Measurements from ENCODE around the gene TEX30.
"Not testable (repeated sequence)": the region's sequence is repeated elsewhere in the genome, so short reads cannot be mapped to it uniquely, and the experiment has no call there.

Gene TEX30

DNA sequence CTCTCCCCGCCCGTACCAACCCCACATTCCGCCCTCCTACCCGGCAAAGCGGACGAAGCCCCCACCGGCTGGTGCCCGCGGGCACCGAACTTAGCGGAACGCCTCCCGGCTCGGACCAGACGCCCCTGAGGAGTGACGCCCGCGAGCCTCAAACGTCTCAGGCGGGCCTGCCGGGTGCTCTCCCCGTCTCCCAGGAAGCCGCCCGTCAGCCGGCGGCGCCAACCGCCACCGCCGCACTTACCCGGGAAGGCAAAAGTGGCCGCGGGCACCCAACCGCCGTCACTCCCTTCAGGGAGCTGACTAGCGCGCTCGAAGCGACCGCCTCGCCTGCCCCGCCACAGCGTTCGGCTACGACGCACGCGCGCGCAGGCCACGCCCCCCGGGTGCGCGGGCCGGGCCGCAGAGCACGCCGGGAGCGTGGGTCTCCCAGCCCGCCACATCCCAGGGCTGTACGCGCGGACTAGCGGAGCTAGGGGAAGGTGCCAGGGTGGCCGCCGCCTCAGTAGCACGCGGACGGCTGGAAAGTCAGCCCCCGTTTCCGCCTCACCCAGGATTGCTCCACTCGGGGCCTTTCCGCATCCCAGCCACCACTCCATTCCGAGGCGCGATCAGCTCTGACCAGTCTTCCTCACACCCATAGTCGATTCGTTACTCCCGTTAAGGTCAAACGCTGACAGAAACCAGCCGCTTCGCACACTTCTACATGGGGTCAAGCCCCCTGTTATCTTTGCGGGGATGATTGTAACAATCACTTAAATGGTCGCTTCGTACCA, at the start of gene TEX30:
Gene TEX30, minus strand, starts transcription at position 346 of the 773 bp plus-strand sequence. CDS start 3,760 bp downstream, outside the sequence.
- DNase-seq (ENCODE audit: low read depth in 2 of 2) = peak; percentile 67 to 79

DNA sequence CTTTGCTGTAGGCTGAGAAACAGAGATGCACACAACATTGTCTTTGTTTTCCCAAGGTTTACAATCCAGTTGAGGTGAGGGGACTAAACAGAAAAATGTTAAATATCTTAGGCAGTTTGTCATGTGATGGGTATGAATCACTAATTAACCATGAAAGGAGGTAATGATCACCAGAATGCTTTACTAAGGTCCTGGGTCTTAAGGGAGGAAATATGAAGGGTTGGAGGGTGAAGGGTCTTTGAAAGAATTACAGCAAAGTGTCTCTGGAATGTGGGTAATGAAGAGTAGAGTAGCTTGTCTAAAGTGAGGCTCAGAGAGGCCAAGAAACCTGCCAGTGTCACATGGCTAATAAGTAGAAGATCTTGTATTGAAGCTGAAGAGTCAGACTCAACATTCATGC, 44.3 kb upstream of the TEX30 start:
- no peak for DNase-seq (ENCODE audit: low read depth in 2 of 2)

DNA sequence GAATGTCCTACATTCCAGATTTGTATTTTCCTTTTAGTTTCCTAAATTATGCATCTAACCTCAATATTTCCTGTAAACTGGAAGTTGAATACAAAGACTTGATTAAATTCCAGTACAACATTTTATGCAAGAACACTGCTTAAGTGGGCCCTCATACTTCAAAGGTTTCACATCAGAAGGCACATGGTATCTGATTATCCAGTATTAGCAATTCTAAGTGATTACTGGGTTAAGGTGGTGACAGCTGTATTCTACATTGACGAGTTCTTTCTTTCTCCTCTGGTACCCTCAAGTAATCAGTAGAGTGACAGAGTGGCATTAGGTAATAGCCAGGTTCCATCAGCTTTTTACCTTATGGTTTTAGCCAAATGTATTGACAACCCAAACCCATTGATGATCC, 43.7 kb upstream of the TEX30 start:
- DNase-seq (ENCODE audit: low read depth in 2 of 2) = no peak

DNA sequence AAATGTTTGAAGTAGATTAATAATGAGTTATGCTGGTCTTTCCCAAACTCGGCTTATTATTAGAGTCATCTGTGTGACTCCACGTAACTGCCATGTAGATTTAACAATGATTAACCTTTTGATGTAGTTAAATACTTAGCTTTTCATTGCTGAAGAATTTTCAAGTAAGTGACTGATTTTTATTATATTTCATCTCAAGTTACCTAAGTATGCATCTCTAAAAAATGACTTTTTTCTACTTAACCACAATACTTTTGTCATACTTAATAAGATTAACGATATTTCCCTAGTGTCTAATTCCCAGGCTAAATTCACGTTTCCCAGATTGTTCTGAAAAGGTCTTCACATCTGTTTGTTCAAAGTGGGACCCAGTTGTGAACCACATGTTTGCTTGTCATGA, 43.1 kb upstream of the TEX30 start:
- DNase-seq (ENCODE audit: low read depth in 2 of 2) = no peak

DNA sequence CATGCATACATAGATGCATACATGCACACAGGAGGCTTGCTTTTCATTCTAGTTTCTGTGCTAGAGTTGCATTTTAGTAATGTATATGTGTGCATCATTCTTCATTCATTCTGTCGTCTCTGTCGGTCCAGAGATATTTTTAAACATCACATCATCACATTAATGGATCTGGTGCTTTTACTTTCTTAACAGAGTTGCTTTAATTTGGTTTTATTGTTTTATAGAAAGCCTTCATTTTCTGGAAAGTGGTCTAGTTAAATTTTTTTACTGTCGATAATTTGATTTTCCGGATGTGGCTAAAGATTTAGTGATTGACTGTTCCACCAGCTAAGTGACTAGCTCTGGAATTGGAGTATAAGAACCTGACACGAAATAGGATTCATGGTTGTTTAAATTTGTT, 42.2 kb upstream of the TEX30 start:
- no peak for DNase-seq (ENCODE audit: low read depth in 2 of 2)

DNA sequence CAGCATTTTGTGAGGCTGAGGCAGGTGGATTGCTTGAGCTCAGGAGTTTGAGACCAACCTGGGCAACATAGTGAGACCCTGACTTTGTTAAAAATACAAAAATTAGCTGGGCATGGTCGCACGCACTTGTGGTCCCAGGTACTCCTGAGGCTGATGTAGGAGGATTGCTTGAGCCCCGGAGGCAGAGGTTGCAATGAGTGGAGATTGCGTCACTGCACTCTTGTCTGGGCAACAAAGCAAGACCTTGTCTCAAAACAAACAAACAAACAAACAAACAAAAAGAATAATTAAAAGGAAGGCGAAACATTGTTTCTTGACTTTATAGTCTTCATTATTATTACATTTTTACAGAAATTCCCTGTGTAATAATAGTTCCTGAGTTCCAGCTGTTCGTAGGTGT, 41.2 kb upstream of the TEX30 start:
- no peak for DNase-seq (ENCODE audit: low read depth in 2 of 2)

DNA sequence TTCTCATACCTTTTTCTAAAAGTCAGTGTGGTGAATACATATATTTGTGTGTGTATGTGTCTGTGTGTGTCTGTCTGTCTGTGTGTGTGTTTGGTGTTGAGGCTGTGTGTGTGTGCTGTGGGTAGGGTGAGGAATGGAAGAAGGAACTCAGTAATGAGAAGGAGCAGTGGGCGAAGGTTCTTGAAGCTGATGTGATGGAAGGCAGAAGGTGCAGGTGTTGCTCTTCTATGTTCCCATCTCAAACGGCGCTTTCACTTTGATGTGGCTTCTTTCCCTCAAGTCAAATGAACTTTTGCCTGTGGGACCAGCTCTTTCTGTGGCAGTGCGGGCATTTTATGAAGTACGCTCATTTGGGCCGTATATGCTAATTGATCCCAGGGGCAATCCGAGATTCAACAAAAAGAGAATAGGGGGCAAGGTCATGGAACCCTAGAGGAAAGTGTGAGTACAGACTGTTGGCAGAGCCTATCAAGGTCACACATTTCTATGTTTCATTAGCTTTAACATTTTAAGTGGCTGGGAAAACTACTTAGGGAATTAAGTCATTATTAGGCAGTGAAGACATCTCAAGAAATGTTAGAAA, 40.5 kb upstream of the TEX30 start:
- DNase-seq (ENCODE audit: low read depth in 2 of 2) = no peak

DNA sequence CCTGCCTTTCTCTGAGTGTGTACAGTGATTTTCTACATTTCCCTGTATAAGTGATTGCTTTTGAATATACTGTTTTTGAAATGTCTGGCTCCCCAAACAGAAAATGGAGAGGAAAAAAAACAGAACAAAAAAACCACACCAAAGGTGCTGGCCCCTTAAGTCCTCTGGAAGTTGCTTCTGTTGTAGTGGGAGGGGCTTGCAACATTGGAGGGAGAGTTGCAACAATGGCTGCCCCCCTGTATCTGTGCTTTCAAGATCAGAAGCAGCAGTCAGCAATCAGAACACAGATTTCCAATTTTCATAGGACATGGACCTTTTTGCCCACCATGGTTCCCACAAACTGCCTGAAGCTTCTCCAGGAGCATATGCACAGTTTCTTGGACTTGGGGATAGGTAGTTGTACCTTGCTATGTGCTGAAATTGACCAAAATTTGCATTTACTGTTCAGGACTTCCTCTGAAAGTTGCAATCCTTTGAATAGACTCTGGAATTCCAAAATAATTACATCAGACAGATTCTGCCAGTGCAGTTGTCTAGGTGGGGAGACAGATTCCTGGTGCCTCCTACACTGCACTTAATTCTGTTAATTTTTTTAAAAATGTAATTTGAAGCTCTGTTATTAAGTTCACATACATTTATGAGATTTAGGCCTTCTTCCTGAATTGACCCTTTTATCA, 39.2 kb upstream of the TEX30 start:
- DNase-seq (ENCODE audit: low read depth in 2 of 2) = no peak

DNA sequence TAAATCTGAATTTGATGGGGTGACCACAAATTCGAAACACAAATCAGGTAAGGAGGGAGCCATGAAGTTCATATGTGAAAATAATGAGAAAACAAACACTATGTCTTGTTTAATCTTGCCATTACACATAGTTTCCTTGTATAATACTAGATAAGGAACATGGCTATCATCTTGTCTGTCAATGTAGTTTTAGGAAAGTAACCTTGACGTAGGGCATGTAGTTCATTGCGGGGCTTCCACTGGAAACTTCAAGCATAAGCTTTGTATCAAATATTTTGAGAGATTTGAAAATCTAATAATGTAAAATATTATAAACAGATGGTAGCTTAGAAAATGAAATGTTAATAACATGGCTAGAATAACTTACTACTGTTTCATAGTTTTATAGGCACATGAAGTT, 34.1 kb upstream of the TEX30 start:
- DNase-seq (ENCODE audit: low read depth in 2 of 2) = no peak

DNA sequence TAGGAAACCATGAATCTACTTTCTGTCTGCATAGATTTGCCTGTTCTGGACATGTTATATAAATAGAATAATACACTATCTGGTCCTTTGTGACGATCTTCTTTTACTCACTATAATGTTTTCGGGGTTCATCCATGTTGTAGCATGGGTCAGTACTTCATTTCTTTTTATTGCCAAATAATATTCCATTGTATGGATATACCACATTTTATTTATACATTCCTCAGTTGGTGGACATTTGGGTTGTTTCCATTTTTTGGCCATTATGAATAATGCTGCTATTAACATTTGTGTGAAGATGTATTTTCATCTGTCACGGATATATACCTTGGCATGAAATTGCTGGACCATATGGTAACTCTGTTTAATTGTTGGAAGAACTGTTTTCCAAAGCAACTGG, 32.1 kb upstream of the TEX30 start:
- no peak for DNase-seq (ENCODE audit: low read depth in 2 of 2)

DNA sequence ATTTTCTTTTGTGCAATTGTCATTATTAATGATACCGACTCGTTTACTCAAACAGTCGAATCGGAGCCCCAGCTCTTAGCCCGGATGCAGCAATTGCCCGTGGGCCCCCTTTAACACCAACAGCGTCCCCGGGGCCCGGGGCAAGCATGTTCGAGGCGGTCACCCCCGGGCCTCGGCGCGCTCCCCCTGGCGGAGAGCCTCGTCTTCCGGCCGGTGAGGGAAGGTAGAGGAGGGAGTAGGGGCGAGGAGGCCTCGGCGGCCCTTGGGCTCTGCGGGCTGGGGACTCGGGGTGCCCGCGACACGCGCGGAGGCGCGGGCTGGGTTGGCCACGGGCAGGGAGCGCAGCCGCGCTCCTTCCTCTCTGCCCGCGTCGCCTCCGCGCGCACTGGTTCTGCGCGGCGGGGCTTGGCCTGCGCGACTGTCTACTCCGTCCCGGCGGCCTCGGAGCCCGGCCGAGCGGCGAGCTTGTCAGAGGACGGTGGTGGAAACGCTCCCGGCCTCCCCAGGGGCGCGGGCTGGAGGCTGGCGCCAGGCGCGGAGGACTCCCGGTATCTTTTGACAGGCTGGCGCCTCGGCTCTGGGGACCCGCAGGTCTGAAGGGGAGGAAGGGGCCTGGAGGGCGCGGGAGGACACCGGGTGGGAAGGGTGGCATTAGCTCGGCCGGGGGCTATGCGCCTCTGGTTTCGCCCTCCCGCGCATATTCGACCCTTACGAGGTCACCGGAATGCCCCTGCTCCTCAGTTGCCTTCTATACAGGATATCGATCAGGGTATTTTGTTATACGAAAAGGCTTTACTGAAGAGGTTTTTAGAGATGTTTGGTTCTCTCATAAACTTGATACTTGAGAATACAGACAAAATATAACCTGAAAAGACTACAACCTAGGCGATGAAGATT, 26.8 kb upstream of the TEX30 start:
- DNase-seq (ENCODE audit: low read depth in 2 of 2) = peak; percentile 69 to 75

DNA sequence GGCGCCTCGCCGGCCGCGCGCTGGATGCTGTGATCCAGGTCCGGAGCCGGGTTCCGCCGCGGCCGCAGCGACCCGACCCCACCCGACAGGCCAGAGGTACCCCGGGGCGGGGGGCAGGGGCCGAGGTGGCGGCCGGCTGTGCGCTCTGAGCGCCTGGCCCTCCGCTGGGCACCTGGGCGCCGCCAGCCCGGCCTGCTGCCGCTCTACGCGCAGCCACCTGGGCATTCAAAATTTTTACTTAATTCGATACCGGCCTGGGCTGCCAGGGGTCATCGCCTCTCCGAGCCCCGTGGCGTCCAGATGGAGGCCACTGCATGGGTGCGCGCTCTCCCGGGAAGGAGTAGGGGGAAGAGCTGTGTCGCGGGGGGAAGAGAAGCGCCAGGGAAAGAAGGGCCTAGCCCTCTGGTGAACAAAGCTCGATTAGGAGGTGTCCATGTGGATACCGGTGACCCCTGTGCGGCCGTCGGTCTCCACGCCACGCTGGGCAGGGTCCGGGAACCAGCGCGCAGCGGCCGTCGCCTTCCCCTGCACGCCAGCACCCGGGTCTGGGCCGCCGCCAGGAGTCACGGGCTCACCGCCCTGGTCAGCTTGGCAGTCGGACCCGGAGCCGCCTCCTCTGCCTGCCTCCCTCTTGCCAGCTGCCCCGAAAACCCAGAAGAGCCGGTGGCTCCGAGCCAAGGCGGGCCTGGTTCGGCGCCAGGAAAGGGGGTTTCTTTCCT, 26.0 kb upstream of the TEX30 start:
- no peak for DNase-seq (ENCODE audit: low read depth in 2 of 2)

DNA sequence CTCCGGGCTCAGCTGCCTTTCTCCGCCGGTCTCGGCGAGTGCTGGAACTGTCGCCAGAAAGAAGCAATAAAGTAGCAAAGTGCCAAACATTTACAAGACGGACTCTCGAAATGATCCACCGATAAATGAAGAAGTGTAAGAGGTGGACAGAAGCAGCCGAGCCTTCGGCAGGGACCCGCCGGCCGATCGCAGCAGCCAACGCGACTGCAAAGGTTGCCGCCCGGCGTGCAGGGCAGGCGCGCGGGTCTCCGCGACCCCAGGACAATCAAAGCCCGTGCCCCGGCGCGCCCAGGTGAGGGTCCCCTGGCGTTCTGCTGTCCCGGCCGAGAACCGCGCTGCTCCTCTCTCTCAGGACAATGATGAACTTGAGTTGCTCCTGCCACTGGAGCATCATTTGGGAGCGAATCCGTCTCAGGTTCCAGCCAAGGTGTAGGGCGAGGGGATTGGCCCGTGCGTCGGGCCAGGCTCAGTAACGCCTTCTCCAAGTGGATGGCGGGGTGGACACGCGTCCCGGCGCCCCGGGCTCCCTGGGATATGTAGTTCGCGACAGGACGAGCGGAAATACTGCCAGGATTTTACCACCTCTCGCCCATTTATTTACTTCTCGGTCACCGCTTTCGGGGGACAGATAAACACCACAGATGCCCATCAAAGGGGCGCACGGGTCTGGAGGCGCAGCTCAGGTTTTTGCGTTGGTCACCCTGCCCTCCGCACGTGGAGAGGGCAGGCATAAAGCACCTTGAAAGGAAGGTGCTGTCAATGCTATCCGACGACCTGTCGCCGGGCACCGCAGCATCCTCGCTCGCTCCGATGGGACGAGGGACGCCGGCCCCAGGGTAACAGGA, 25.2 kb upstream of the TEX30 start, which contains the start of the genes BIVM and POGLUT2:
Gene BIVM, plus strand, starts transcription at position 539 of the 845 bp plus-strand sequence. CDS start 8,149 bp downstream, outside the sequence.
Gene POGLUT2, minus strand, starts transcription at position 396 of the 845 bp plus-strand sequence. Its CDS starts 306 bp downstream, at position 90.
- peak; percentile 73 to 80 for DNase-seq (ENCODE audit: low read depth in 2 of 2)

DNA sequence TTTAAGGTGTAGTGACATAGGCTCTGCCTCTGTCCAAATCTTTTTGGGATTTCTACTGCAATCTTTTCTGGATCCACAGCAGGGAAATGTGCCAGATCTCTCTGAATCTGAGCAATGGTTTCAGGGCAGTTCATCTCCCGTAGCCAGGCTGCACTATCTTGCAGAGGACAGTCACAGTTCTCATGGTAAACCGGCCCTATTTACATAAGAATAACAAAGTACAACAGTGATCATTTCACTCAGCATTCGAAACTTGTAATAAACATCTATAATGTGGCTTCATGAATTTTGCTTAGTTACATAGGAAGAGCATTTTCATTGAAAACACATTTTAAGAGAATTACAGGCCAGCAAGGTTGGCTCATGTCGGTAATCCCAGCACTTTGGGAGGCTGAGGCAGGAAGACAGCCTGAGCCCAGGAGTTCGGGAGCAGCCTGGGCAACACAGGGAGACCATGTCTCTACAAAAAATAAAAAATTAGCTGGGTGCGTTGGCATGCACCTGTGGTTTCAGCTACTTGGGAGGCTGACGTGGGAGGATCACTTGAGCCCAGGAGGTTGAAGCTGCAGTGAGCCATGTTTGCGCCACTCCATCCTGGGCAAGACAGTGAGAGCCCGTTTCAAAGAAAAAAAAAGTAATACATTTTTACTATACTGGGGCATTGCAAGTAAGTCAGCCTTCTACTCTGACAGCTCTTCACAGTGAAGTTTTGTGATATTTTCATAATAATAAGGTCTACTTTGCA, 20.2 kb upstream of the TEX30 start:
- no peak for DNase-seq (ENCODE audit: low read depth in 2 of 2)

DNA sequence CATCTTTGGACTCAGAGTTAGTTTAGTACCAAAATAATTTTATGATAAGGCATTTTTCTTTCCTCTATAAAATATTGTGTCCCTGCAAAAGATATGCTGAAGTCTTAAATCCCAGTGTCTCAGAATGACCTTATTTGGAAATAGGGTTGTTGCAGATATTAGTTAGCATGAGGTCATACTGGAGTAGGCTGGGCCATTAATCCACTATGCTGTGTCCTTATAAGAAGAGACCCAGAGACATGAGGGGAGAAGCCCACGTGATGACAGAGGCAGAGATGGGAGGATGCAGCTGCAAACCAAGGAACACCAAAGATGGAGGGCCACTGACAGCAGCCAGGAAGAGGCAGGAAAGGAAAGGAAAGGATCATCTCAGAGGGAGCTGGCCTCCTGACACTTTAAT, 18.8 kb upstream of the TEX30 start:
- no peak for DNase-seq (ENCODE audit: low read depth in 2 of 2)

DNA sequence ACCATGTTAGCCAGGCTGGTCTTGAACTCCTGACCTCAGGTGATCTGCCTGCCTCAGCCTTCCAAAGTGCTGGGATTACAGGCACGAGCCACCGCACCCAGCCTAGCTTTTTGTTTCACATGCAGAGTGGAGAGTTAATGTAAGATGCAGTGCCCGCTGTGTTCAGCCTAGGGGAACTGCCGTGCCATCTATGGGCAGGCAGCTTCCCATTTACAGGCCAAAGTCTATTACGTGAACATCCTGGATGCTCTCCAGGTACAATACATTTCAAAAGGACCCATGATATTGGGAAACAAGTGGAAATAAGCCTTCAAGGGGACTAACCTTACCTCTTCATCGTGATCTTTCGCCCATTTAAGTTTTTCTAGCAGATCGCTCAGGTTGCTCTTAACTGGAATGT, 15.1 kb upstream of the TEX30 start:
- DNase-seq (ENCODE audit: low read depth in 2 of 2) = no peak

DNA sequence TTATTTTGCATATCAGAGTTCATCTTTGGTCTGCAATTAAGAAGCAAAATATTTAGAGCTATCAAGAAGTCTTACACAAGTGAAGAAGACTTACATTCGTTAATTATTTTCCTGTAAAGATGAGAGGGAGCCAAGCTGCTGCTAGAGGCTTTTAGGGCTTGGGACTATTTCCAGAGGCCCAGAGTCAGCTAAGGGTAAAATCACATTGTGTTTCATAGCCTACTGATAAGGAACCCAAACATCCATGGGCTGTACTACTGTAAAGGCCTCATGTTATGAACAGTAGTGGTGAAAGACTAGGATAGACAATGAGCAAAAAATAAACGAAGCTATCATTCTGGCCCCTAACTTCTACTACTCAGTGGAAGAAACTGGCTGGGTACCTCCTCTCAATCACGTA, 10.9 kb upstream of the TEX30 start:
- DNase-seq (ENCODE audit: low read depth in 2 of 2) = no peak

DNA sequence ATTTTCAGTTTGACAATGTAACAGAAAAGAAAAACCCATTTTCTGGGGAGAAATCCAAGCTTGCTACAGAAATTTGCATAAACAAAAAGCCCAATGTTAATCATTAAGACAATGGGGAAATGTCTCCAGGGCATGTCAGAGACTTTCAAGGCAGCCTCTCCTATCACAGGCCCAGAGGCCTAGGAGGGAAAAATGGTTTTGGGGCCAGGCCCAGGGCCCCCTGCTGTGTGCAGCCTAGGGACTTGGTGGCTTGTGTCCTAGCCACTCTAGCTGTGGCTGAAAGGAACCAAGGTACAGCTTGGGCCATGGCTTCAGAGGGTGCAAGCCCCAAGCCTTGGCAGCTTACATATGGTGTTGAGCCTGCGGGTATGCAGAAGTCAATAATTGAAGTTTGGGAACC, 8.0 kb upstream of the TEX30 start:
- no peak for DNase-seq (ENCODE audit: low read depth in 2 of 2)

DNA sequence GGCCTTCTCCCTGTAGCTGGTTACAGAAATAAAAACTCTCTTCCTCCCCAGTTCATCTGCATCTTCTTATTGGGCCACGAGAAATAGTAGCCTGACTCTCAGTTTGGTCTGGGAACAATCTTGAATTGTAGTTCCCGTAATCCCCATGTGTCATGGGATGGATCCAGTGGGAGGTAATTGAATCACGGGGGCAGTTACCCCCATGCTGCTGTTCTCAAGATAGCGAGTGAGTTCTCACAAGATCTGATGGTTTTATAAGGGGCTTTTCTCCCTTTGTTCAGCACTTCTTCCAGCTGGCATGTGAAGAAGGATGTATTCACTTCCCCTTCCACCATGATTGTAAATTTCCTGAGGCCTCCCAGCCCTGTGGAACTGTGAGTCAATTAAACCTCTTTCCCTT, 7.1 kb upstream of the TEX30 start:
- DNase-seq (ENCODE audit: low read depth in 2 of 2) = not testable (repeated sequence)
